Measurements from ENCODE around the gene PIGM. TPM values are rescaled to one million over a fixed set of nuclear protein-coding genes. Genes with fewer than 3 reads are reported as not detected.

PIGM gene
- total RNA-seq, 1 experiment from 2014 or later: 4.9 TPM

- no peak for DNase-seq (ENCODE audit: low read depth)
Measured at GRCh38 chr1:159989581-159989980, 42.2 kb downstream of the PIGM start.

DNA sequence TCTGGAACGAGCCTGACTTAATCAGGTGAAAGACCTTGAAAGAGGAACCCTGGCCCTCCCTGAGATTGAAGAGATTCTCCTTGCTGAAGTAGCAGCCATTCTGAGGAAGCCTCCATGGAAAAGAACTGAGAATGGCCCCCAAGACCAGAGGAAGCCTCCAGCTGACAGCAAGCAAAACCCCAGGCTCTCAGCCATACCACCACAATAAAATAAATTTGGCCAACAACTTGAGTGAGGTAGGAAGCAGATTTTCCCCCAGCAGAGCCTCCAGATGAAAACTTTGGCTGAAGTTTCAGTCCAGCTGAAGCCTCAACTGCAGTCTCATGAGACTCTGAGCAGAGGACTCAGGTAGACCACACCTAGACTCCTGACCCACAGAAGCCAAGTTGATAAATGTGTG, 43.8 kb downstream of the PIGM start:
- no peak for DNase-seq (ENCODE audit: low read depth)

DNA sequence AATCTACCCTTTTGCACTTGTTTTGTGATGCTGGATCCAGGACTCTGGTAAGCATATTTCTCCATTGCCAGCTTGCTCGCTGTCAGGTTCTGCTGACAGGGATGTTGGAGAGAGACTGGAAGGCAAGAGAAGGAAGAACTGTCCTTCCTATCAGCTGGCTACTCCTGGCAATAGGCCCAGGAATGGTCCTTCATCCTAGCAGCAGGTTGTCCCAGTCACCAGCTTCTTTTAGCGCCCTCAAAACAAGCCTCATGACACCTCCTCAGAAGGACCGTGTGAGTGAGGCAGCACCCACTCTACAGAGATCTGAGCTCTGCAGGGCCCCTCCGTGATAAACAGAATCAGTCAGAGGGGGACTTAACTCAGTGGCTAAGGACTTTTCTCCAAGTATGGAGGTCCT, 44.6 kb downstream of the PIGM start:
- DNase-seq (ENCODE audit: low read depth): no peak

DNA sequence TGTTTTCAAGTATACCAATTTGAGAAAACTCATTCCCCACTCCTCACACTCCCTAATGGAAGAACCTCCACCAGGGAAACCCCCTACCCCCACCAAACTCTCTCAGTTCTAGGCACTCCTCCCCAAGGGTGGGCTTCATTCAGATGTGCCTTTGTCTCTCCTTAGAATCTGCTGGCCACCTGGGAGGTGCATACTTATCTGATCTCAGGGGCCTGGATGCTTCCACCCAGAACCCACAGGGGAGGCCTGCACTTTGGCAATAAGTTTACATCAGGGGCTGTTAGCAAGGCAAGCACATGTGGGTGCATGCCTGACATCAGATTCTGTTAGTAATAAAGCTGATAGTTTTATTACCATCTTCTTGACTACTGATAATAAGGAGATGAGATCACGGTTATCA, 45.3 kb downstream of the PIGM start:
- DNase-seq (ENCODE audit: low read depth): no peak

- no peak for DNase-seq (ENCODE audit: low read depth)
Measured at GRCh38 chr1:159986093-159986492, 45.7 kb downstream of the PIGM start.

DNA sequence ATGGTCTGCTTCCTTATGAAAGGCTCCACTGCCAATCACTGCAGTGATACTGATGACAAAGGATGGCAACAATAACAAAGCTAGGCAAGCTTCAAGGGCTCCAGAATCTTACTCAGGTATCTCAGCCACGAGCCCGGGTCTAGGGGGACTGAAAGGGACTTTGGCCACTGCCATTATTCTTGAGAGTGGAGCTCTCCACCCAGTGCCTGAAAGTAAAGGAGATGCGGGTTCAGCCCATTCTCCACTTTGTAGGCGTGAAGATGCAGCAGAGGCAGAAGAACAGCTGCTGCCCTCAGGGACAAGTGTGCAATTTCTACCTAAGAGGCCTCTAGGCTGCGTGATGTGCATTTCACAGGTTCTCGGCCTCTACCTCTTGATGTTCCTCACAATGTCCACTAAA, 46.3 kb downstream of the PIGM start:
- no peak for DNase-seq (ENCODE audit: low read depth)

- DNase-seq (ENCODE audit: low read depth): no peak
Measured at GRCh38 chr1:159983681-159984080, 48.1 kb downstream of the PIGM start.

DNA sequence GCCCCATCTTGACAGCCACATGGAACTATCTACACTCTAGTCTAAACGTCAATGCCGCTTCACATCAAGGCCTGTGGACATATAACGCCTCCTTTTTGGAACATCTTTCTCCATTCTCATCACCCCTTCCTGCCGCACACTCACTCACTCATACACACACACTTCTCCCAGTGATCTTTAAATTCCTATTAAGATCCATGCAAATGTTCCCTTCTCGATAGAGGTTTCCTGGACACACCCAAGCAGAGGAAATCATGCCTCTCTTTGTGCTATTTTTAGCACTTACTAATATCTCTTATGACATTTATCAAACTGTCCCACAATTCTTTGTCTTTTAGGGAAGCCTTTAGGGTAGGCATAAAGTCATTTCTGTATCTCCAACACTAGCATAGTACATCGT, 49.5 kb downstream of the PIGM start:
- DNase-seq (ENCODE audit: low read depth): no peak

- no peak for DNase-seq (ENCODE audit: low read depth)
Measured at GRCh38 chr1:159981351-159982055, 50.3 kb downstream of the PIGM start.

- DNase-seq (ENCODE audit: low read depth): no peak
Measured at GRCh38 chr1:159980786-159981185, 51.0 kb downstream of the PIGM start.

DNA sequence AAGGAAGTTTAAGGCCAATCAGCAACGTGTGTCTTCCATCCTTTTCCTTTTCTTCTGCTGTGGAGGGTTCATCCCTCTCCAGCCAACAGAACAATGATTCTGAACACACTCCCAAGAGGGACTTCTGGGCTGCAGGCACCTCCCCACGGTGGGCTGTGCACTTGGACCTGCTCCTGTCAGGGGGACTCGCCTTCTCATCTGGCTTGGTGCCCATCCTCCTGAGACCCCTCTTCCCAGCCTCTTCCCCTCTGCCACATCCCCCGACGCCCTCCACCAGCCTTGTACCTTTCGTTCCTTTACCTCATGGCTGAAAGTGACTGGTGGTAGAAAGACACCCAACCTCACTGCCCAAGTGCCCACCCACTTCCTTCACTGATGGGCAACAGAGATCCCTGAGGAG, 51.7 kb downstream of the PIGM start:
- DNase-seq (ENCODE audit: low read depth): no peak

DNA sequence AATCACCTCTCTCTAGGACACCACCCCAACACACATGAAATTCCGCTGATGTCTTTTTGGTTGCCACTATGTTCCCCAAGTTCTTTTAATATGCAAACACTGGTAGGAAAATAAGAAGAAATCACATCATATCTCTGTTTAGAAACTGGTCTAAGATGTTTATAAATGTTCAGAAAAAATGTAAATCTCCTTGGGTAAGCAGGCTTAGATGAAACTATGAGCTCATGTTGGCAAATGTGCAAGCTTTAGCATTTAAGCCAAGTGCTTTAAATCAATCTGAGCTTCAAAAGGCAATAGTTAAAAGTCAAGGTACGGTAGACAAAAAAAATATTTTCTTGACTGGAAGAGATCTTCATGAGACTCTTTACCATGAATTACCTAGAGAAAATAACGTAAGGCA, 52.5 kb downstream of the PIGM start:
- no peak for DNase-seq (ENCODE audit: low read depth)

DNA sequence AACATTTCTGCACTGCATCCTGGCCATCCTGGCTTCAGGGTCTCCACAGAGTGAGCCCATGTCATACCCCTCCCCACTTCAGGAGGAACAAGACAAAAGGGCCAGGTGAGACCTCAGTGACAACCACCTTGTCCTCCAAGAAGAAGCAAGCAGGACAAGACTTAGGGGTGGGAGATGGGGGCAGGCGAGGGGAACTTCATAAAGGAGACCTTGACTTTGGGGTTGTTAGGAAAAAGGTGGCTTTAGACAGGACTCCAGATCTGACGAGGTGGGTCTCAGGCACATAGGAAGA, 53.7 kb downstream of the PIGM start:
- DNase-seq (ENCODE audit: low read depth): no peak

DNA sequence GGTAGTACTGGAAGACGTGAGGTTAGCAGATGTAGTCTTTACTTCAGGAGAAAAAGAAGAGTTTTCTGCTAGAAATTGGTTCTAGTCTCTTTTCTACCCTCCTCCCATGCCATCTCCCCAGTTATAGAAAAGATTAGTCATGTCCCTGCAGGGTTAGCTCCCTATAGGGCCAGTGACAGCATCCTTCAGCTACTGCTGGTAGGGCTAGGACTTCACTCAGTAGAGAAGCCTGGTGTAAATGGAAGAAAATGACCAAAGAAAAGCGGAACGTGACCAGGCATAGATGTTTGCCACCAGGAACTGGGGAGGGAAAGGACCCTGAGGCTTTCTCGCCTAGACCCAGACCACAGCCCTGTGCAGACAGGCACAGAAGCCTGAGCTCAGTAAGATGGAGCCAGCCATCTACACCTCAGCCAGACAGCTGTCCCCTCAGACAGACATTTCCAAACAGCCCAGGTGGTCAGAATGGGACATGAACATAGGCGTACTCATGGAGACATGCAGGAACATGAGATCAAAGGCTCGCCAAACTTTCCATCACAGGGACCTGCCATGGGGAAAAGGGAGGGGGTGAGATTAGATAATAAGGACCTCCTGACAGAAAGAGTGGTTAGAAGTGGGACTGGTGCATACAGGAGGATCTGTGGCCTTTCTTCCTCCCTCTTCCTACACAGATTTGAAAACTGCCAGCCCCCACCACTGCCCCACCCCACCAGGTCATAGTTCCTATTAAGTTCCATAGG, 54.3 kb downstream of the PIGM start:
- no peak for DNase-seq (ENCODE audit: low read depth)

Other genes with a start within 250 kb of the PIGM start
- 0.10 TPM in 1 of 2 replicates, not detected in the other for gene FCRL6, start 229.6 kb downstream of the PIGM start, total RNA-seq (2014; rRNA removed; shearing (Covaris generic))
- 1.5 and 2.6 TPM in 2 replicates for gene SLAMF8, start 205.1 kb downstream of the PIGM start, total RNA-seq (2014; rRNA removed; shearing (Covaris generic))
- gene VSIG8, start 169.3 kb downstream of the PIGM start, total RNA-seq (2014; rRNA removed; shearing (Covaris generic)): 0.20 TPM in 1 of 2 replicates, not detected in the other
- gene CFAP45, start 131.8 kb downstream of the PIGM start, total RNA-seq (2014; rRNA removed; shearing (Covaris generic)): 2.2 and 2.9 TPM in 2 replicates
- gene TAGLN2, start 106.5 kb downstream of the PIGM start, total RNA-seq (2014; rRNA removed; shearing (Covaris generic)): 811 and 1,008 TPM in 2 replicates
- not detected in 2 replicates for gene IGSF9, start 86.4 kb downstream of the PIGM start, total RNA-seq (2014; rRNA removed; shearing (Covaris generic))
- gene SLAMF9, start 77.8 kb downstream of the PIGM start, total RNA-seq (2014; rRNA removed; shearing (Covaris generic)): 0.60 and 0.88 TPM in 2 replicates
- 0.10 and 0.12 TPM in 2 replicates for gene KCNJ10, start 38.2 kb upstream of the PIGM start, total RNA-seq (2014; rRNA removed; shearing (Covaris generic))
- gene KCNJ9, start 49.5 kb upstream of the PIGM start, total RNA-seq (2014; rRNA removed; shearing (Covaris generic)): not detected in 2 replicates
- 7.9 and 10.7 TPM in 2 replicates for gene IGSF8, start 66.6 kb upstream of the PIGM start, total RNA-seq (2014; rRNA removed; shearing (Covaris generic))
- gene ATP1A2, start 83.8 kb upstream of the PIGM start, total RNA-seq (2014; rRNA removed; shearing (Covaris generic)): not detected in 2 replicates
- gene ATP1A4, start 119.6 kb upstream of the PIGM start, total RNA-seq (2014; rRNA removed; shearing (Covaris generic)): not detected in 2 replicates
- gene CASQ1, start 158.6 kb upstream of the PIGM start, total RNA-seq (2014; rRNA removed; shearing (Covaris generic)): not detected in 2 replicates
- gene PEA15, start 173.4 kb upstream of the PIGM start, total RNA-seq (2014; rRNA removed; shearing (Covaris generic)): 107 and 111 TPM in 2 replicates
- gene DCAF8, start 230.6 kb upstream of the PIGM start, total RNA-seq (2014; rRNA removed; shearing (Covaris generic)): 28.4 and 31.4 TPM in 2 replicates